ENCODE results near the gene ETFA. TPM values are rescaled to one million over a fixed set of nuclear protein-coding genes. Genes with fewer than 3 reads are reported as not detected.

Gene ETFA
- total and polyA plus RNA-seq, 12 donors, result 103 to 541 (median 442) TPM

DNA sequence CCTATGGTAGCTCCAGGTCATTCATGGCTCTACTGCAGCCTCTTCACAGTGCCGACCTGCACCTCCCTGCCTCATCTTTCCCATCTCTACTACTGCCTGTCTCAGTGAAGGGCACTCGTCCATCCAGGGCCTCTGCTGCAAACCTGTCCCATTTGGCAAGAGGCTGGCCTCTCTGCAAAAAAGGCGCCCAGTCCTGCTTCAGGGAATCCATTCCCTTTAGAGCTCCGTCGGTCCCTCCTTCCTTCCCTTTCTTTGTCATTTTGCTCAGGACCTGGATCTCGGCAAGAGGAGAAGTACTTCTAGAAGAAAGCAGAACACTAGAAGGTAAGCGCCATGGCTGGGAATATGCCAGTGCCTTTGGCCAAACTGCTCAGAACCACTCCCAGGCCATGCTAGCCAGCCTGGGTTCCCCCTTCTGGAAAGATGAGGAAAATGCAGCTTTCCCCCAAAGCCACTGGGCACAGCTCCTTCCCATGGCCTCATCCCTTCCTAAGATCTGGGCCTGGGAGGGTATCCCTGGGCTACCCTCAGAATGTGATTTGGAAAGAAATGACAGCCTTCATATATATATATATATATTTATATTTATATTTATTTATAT, 18.9 kb upstream of the ETFA start:
- WGBS, 2 donors, result 65 to 68% methylated on average over 7 of the region's 7 CpGs
- H3K27me3 ChIP-seq, result peaks cover 8 to 78% (median 37%) of the 10 kb centered on the region in 7 donors
- DNase-seq, result peak; percentile 38 to 56

DNA sequence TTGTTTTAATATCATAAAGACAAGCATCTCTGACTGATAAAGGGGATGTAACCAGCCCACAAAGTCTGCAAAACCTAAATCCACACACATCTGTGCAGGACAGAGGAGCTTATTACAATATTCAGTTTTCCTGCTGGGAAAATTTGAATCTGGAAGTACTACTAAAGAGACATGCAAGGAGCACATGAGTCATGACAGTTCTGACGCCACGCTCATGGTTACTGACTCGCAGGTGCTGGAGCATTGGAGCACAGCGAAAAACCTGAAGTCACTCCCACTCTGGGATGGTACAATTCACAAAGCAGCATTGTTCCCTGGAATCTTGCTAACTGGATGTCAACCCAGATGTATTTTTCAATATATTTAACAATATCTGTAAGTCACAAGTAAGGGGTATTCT, 17.7 kb upstream of the ETFA start:
- DNase-seq (no peak), ATAC-seq (no peak)
- 82 to 83% methylated on average over 4 of the region's 4 CpGs for WGBS, 2 donors
- peaks cover 4 to 78% (median 31%) of the 10 kb centered on the region in 7 donors for H3K27me3 ChIP-seq
- no peaks in the 10 kb centered on the region for H3K36me3 ChIP-seq
- H3K9me3 ChIP-seq, result no peaks in the 10 kb centered on the region
- no peak overlapping the region for H3K4me3 ChIP-seq
- intact Hi-C loops (cut with DNase I), result loop anchor here in 4 of 10 donors (5.0 kb wide), 3 partner anchors 92 to 142 kb away; no protein-coding TSS in a partner anchor
- TF ChIP-seq, protein P1, sequence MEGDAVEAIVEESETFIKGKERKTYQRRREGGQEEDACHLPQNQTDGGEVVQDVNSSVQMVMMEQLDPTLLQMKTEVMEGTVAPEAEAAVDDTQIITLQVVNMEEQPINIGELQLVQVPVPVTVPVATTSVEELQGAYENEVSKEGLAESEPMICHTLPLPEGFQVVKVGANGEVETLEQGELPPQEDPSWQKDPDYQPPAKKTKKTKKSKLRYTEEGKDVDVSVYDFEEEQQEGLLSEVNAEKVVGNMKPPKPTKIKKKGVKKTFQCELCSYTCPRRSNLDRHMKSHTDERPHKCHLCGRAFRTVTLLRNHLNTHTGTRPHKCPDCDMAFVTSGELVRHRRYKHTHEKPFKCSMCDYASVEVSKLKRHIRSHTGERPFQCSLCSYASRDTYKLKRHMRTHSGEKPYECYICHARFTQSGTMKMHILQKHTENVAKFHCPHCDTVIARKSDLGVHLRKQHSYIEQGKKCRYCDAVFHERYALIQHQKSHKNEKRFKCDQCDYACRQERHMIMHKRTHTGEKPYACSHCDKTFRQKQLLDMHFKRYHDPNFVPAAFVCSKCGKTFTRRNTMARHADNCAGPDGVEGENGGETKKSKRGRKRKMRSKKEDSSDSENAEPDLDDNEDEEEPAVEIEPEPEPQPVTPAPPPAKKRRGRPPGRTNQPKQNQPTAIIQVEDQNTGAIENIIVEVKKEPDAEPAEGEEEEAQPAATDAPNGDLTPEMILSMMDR (IDR thresholded peaks at IDR 0.05), result no peak
- H3K27ac ChIP-seq, result no peak overlapping the region
- H3K4me1 ChIP-seq, result peaks cover 0 to 15% (median 4%) of the 10 kb centered on the region in 9 donors

More for the DNA sequence above, 18.9 kb upstream of the ETFA start:
- ATAC-seq, result peak in 7 of 8 donors; percentile 60 to 77 (median 71)
- no peaks in the 10 kb centered on the region for H3K36me3 ChIP-seq
- H3K27ac ChIP-seq, result no peak overlapping the region
- intact Hi-C loops (cut with DNase I), result loop anchor here in 8 of 10 donors (2.0 to 10.0 kb wide), 6 partner anchors 93 to 143 kb away; no protein-coding TSS in a partner anchor
- TF ChIP-seq, protein P1 (IDR thresholded peaks at IDR 0.05), result peak; percentile 34 to 71 (median 64)
- no peaks in the 10 kb centered on the region for H3K9me3 ChIP-seq
- peaks cover 0 to 19% (median 5%) of the 10 kb centered on the region in 9 donors for H3K4me1 ChIP-seq
- no peak overlapping the region for H3K4me3 ChIP-seq

DNA sequence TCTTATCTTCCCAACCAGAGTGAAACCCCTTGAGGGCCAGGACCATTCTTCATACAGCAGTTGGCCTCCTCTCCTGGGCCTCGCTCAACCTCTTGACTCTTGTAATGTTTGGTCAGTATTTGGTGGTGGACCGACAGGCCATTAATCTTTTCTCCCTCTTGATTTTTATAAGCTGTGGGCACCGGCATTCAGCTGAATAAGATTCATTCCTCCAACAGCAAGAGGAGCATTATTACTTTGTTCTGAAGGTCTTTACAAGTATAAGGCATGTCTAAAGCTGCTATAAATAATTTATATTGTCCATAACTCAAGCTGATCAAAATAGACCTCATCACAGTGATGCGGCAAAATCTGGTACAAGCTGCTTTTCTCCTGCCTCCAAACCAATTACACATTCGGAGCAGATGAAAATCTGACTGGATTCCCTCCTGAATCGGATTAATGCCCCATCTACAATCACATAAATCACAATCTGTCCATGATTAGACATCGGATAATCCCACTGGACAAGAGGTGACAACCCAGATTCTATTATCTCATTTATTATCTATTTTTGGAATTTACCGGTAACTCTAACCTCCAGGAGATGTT, 16.9 kb upstream of the ETFA start:
- H3K36me3 ChIP-seq, result no peaks in the 10 kb centered on the region
- no peak overlapping the region for H3K4me3 ChIP-seq
- peaks cover 0 to 78% (median 29%) of the 10 kb centered on the region in 7 donors for H3K27me3 ChIP-seq
- peak overlapping the region in 3 of 10 donors; percentile 22 to 59 (median 27) for H3K27ac ChIP-seq
- ATAC-seq (no peak), DNase-seq (no peak)
- H3K9me3 ChIP-seq, result no peaks in the 10 kb centered on the region
- peaks cover 0 to 15% (median 4%) of the 10 kb centered on the region in 9 donors for H3K4me1 ChIP-seq
- 91 to 93% methylated on average over 8 of the region's 8 CpGs for WGBS, 2 donors
- intact Hi-C loops (cut with DNase I), result loop anchor here in 4 of 10 donors (5.0 kb wide), 3 partner anchors 91 to 141 kb away; no protein-coding TSS in a partner anchor
- TF ChIP-seq, protein P1 (IDR thresholded peaks at IDR 0.05), result no peak

DNA sequence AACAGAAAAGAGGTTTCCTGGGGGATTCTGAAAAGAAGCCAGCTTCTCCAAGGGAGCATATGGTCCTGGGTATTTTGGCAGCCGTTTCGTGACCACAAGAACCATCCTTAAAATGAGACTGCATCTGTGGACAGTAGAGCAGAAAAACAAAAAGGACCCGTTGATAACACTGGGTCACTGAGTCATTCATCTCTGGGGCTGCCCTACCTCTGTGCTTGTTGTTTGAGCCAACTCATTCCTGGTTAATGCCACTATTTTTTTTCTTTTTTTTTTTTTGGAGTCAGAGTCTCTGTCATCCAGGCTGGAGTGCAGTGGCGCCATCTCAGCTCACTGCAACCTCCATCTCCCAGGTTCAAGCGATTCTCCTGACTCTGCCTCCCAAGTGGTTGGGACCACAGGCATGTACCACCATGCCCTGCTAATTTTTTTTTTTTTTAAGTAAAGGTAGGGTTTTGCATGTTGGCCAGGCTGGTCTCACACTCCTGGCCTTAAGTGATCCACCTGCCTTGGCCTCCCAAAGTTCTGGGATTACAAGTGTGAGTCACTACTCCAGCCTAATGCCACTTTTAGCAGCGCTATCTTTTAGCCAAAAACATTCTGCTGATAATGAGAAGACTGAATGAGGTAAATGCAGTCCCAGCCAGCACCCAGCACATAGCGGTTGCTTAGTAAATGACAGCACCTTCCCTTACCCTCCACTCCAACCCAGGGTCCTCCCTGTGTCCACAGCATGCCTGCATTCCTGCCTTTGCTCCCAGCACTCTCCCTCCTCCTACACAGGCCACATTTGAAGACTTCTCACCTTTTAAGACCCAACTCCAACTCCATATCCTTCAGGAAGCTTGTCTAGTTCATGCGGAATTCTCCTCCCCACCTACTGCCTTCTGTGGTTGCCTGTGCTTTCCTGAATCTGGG, 16.2 kb upstream of the ETFA start:
- TF ChIP-seq, protein P1 (IDR thresholded peaks at IDR 0.05), result no peak
- H3K27ac ChIP-seq, result peak overlapping the region in 4 of 10 donors; percentile 22 to 59 (median 35)
- DNase-seq, result no peak

More for the DNA sequence above, 16.2 kb upstream of the ETFA start:
- intact Hi-C loops (cut with DNase I), result loop anchor here in 4 of 10 donors (5.0 kb wide), 3 partner anchors 90 to 140 kb away; no protein-coding TSS in a partner anchor
- H3K9me3 ChIP-seq, result no peaks in the 10 kb centered on the region
- 69 to 75% methylated on average over 8 of the region's 8 CpGs for WGBS, 2 donors
- ATAC-seq, result peak in 7 of 8 donors; percentile 56 to 93 (median 91)
- H3K36me3 ChIP-seq, result no peaks in the 10 kb centered on the region
- H3K27me3 ChIP-seq, result peaks cover 0 to 78% (median 23%) of the 10 kb centered on the region in 7 donors
- H3K4me3 ChIP-seq, result no peak overlapping the region
- peaks cover 0 to 15% (median 4%) of the 10 kb centered on the region in 9 donors for H3K4me1 ChIP-seq
